GM18498 (cell line): Measurements from ENCODE around the gene SUGCT.
"Not testable (repeated sequence)": the region's sequence is repeated elsewhere in the genome, so short reads cannot be mapped to it uniquely, and the experiment has no call there.

Source experiments
- ATAC-seq: cut with Tn5 transposase; IDR thresholded peaks from one replicate; pipeline ENCODE4 v1.9.1; 2021; ENCODE audit warnings: mild to moderate bottlenecking, moderate library complexity; ENCODE audit not compliant: unreplicated experiment

Gene SUGCT

GRCh38 chr7:40134428-40135316 lies at the start of gene SUGCT, which contains the start of gene MPLKIP:
TSS of gene SUGCT (plus strand) at chr7:40135005.
TSS of gene MPLKIP (minus strand) at chr7:40134622. CDS start at chr7:40134567, 55 bp downstream.
- ATAC-seq, result peak; percentile 91

- ATAC-seq, result no peak
These were observed 42.6 kb upstream of the SUGCT start for GRCh38 chr7:40092182-40092581.

- no peak for ATAC-seq
These were observed 41.0 kb upstream of the SUGCT start for GRCh38 chr7:40093631-40094350.

GRCh38 chr7:40095230-40095629 lies 39.6 kb upstream of the SUGCT start:
- no peak for ATAC-seq

- no peak for ATAC-seq
These were observed 39.0 kb upstream of the SUGCT start for GRCh38 chr7:40095695-40096327.

- ATAC-seq, result no peak
These were observed 37.1 kb upstream of the SUGCT start for GRCh38 chr7:40097728-40098127.

- ATAC-seq, result no peak
These were observed 36.0 kb upstream of the SUGCT start for GRCh38 chr7:40098810-40099209.

- no peak for ATAC-seq
These were observed 35.0 kb upstream of the SUGCT start for GRCh38 chr7:40099837-40100236.

GRCh38 chr7:40101201-40101600 lies 33.6 kb upstream of the SUGCT start:
- ATAC-seq, result no peak

- ATAC-seq, result no peak
These were observed 31.9 kb upstream of the SUGCT start for GRCh38 chr7:40102897-40103296.

GRCh38 chr7:40105879-40106473 lies 28.8 kb upstream of the SUGCT start:
- no peak for ATAC-seq

GRCh38 chr7:40115936-40116335 lies 18.9 kb upstream of the SUGCT start:
- no peak for ATAC-seq

- not testable (repeated sequence) for ATAC-seq
These were observed 17.6 kb upstream of the SUGCT start for GRCh38 chr7:40117199-40117598.

GRCh38 chr7:40118201-40118600 lies 16.6 kb upstream of the SUGCT start:
- ATAC-seq, result not testable (repeated sequence)

- ATAC-seq, result no peak
These were observed 14.8 kb upstream of the SUGCT start for GRCh38 chr7:40120020-40120419.

- not testable (repeated sequence) for ATAC-seq
These were observed 12.5 kb upstream of the SUGCT start for GRCh38 chr7:40122100-40122939.

GRCh38 chr7:40122940-40123254 lies 11.9 kb upstream of the SUGCT start:
- ATAC-seq, result no peak

- ATAC-seq, result peak; percentile 3
These were observed 1.0 kb upstream of the SUGCT start for GRCh38 chr7:40133561-40134427.

GRCh38 chr7:40135317-40135610 lies 459 bp downstream of the SUGCT start:
- no peak for ATAC-seq

GRCh38 chr7:40137563-40137962 lies 2.8 kb downstream of the SUGCT start:
- ATAC-seq, result no peak
